OCI-LY1 (cell line): ENCODE measurements around the gene PIK3C2B.

ENCODE experiments used
- H2AFZ ChIP-seq: fragments of 200-600 bp; sonication (generic), shearing (Covaris generic); 2 replicates; pipeline ENCODE4 v1.6.0; 2014; ENCODE audit warnings: antibody characterized with exemption, mild to moderate bottlenecking, low read length
- H3F3A ChIP-seq: fragments of 200-600 bp; sonication (generic), shearing (Covaris generic); 2 replicates; pipeline ENCODE4 v1.6.0; 2014; ENCODE audit warnings: mild to moderate bottlenecking, antibody characterized with exemption, low read length, moderate library complexity; ENCODE audit not compliant: insufficient read depth
- H3K27ac ChIP-seq: fragments of 200-600 bp; sonication (generic); 2 replicates; pipeline ENCODE4 v1.5.1; 2014; ENCODE audit warnings: low read length, mixed run types, mild to moderate bottlenecking, low read depth; ENCODE audit not compliant: poor library complexity, severe bottlenecking
- H3K27me3 ChIP-seq: fragments of 200-600 bp; sonication (generic); 2 replicates; pipeline ENCODE4 v1.6.0; 2014; ENCODE audit warnings: antibody characterized with exemption, mild to moderate bottlenecking, low read length, moderate library complexity; ENCODE audit not compliant: insufficient read depth
- H3K36me3 ChIP-seq: fragments of 200-600 bp; sonication (generic); 2 replicates; pipeline ENCODE4 v1.6.1; 2014; ENCODE audit warnings: mild to moderate bottlenecking, antibody characterized with exemption, low read length, moderate library complexity, mixed read lengths; ENCODE audit not compliant: insufficient read depth
- H3K4me1 ChIP-seq: fragments of 200-600 bp; sonication (generic); 2 replicates; pipeline ENCODE4 v1.5.1; 2014; ENCODE audit warnings: mild to moderate bottlenecking, low read length, moderate library complexity; ENCODE audit not compliant: insufficient read depth, severe bottlenecking
- H3K4me2 ChIP-seq: fragments of 200-600 bp; sonication (generic), shearing (Covaris generic); 2 replicates; pipeline ENCODE4 v1.6.1; 2014; ENCODE audit warnings: low read length
- H3K4me3 ChIP-seq: fragments of 200-600 bp; sonication (generic); 2 replicates; pipeline ENCODE4 v1.5.1; 2014; ENCODE audit warnings: low read length, low read depth, mild to moderate bottlenecking, mixed read lengths; ENCODE audit not compliant: poor library complexity, severe bottlenecking
- H3K79me2 ChIP-seq: fragments of 200-600 bp; shearing (Covaris generic); 2 replicates; pipeline ENCODE4 v1.6.1; 2016; ENCODE audit warnings: mixed run types, low read length, mixed read lengths; ENCODE audit not compliant: insufficient read depth
- H3K9ac ChIP-seq: fragments of 200-600 bp; sonication (generic), shearing (Covaris generic); 2 replicates; pipeline ENCODE4 v1.6.1; 2014; ENCODE audit warnings: mild to moderate bottlenecking, low read length, mixed read lengths
- H3K9me2 ChIP-seq: fragments of 200-600 bp; sonication (generic), shearing (Covaris generic); 2 replicates; pipeline ENCODE4 v1.6.1; 2014; ENCODE audit warnings: low read depth, mild to moderate bottlenecking, low read length, mixed read lengths
- H3K9me3 ChIP-seq: fragments of 200-600 bp; shearing (Covaris generic); 2 replicates; pipeline ENCODE4 v1.6.1; 2014; ENCODE audit warnings: low read length, mixed read lengths
- H4K20me1 ChIP-seq: fragments of 200-600 bp; sonication (generic), shearing (Covaris generic); 2 replicates; pipeline ENCODE4 v1.6.0; 2016; ENCODE audit warnings: mild to moderate bottlenecking, low read length; ENCODE audit not compliant: insufficient read depth
- CTCF ChIP-seq: fragments of 200-600 bp; sonication (generic), shearing (Covaris generic); IDR thresholded peaks from 2 replicates; pipeline ENCODE4 v1.5.1; 2017; ENCODE audit warnings: mild to moderate bottlenecking, antibody characterized with exemption, low read length, moderate library complexity, mixed read lengths
- EZH2 ChIP-seq: fragments of 200-600 bp; sonication (generic), shearing (Covaris generic); IDR thresholded peaks from 2 replicates; pipeline ENCODE4 v1.8.0; 2017; ENCODE audit warnings: borderline replicate concordance, mixed run types, mild to moderate bottlenecking, antibody characterized with exemption, low read length, moderate library complexity, mixed read lengths

PIK3C2B gene

GRCh38 chr1:204503913-204504519 lies 9.4 kb upstream of the PIK3C2B start:
- H2AFZ ChIP-seq: peak overlapping the region; percentile 71; the same call in 1 of the 2 replicates

GRCh38 chr1:204503122-204503912 lies 8.7 kb upstream of the PIK3C2B start:
- Histone ChIP-seq H3K9me2 (no peaks in the 10 kb centered on the region), H3K36me3 (no peaks in the 10 kb centered on the region), H3K4me1 (peaks cover 54% of the 10 kb centered on the region), H4K20me1 (no peaks in the 10 kb centered on the region), H3K79me2 (no peaks in the 10 kb centered on the region), H3K9ac (peak overlapping the region; percentile 46), H3K9me3 (no peaks in the 10 kb centered on the region), H3K4me2 (peak overlapping the region; percentile 30; the same call in 1 of the 2 replicates), H3K27me3 (no peaks in the 10 kb centered on the region), H2AFZ (peak overlapping the region; percentile 71; the same call in 1 of the 2 replicates), H3K27ac (peak overlapping the region; percentile 83), H3F3A (peaks cover 3% of the 10 kb centered on the region; the same call in 1 of the 2 replicates), H3K4me3 (no peak overlapping the region)
- no peak for TF ChIP-seq EZH2
- peak; percentile 87 for TF ChIP-seq CTCF

More at GRCh38 chr1:204503913-204504519, 9.4 kb upstream of the PIK3C2B start:
- Histone ChIP-seq H3K36me3 (no peaks in the 10 kb centered on the region), H3F3A (peaks cover 3% of the 10 kb centered on the region; the same call in 1 of the 2 replicates), H3K4me2 (peak overlapping the region; percentile 9; the same call in 1 of the 2 replicates), H3K4me1 (peaks cover 50% of the 10 kb centered on the region), H3K27ac (peak overlapping the region; percentile 83), H4K20me1 (no peaks in the 10 kb centered on the region), H3K9me3 (no peaks in the 10 kb centered on the region), H3K9ac (peak overlapping the region; percentile 46), H3K27me3 (no peaks in the 10 kb centered on the region), H3K9me2 (no peaks in the 10 kb centered on the region), H3K4me3 (no peak overlapping the region), H3K79me2 (no peaks in the 10 kb centered on the region)
- TF ChIP-seq CTCF (no peak), EZH2 (no peak)

GRCh38 chr1:204502241-204502640 lies 7.6 kb upstream of the PIK3C2B start:
- TF ChIP-seq EZH2 (no peak), CTCF (no peak)
- Histone ChIP-seq H4K20me1 (no peaks in the 10 kb centered on the region), H3K4me2 (no peak overlapping the region), H3K9me2 (no peaks in the 10 kb centered on the region), H2AFZ (no peak overlapping the region), H3K27me3 (no peaks in the 10 kb centered on the region), H3K4me3 (no peak overlapping the region), H3K9ac (no peak overlapping the region), H3K79me2 (no peaks in the 10 kb centered on the region), H3F3A (peaks cover 3% of the 10 kb centered on the region; the same call in 1 of the 2 replicates), H3K36me3 (no peaks in the 10 kb centered on the region), H3K4me1 (peaks cover 54% of the 10 kb centered on the region), H3K9me3 (no peaks in the 10 kb centered on the region), H3K27ac (no peak overlapping the region)
